CD1c-positive myeloid dendritic cell (primary cell): ENCODE results near the gene IL5RA.

ENCODE experiments used
- DNase-seq: peaks from one replicate; pipeline ENCODE4 v3.0.0-alpha.2; 2016; ENCODE audit errors: extremely low spot score

Gene IL5RA

GRCh38 chr3:3065876-3066275, 44.3 kb downstream of the IL5RA start:
- no peak for DNase-seq

GRCh38 chr3:3064297-3064696, 45.9 kb downstream of the IL5RA start:
- no peak for DNase-seq

- no peak for DNase-seq
Observed at GRCh38 chr3:3059645-3060044, 50.5 kb downstream of the IL5RA start.

- no peak for DNase-seq
Observed at GRCh38 chr3:3053974-3054373, 56.2 kb downstream of the IL5RA start.

- no peak for DNase-seq
Observed at GRCh38 chr3:3038201-3038991, 71.8 kb downstream of the IL5RA start.

GRCh38 chr3:3037156-3037555, 73.0 kb downstream of the IL5RA start:
- DNase-seq = no peak

- DNase-seq = no peak
Observed at GRCh38 chr3:3031326-3031725, 78.8 kb downstream of the IL5RA start.

- DNase-seq = no peak
Observed at GRCh38 chr3:3027976-3028567, 82.1 kb downstream of the IL5RA start.

- DNase-seq = no peak
Observed at GRCh38 chr3:3023111-3023745, 86.9 kb downstream of the IL5RA start.

GRCh38 chr3:3020209-3020608, 90.0 kb downstream of the IL5RA start:
- no peak for DNase-seq
